Measurements from ENCODE around the gene RAVER1. TPM values are rescaled to one million over a fixed set of nuclear protein-coding genes. Genes with fewer than 3 reads are reported as not detected.

RAVER1 gene
- total and polyA plus RNA-seq, 9 of the 15 experiments (the other 6 are each of a cell fraction or from before 2014, with no cell fraction given), result 0.06 to 113 (median 7.0) TPM

DNA sequence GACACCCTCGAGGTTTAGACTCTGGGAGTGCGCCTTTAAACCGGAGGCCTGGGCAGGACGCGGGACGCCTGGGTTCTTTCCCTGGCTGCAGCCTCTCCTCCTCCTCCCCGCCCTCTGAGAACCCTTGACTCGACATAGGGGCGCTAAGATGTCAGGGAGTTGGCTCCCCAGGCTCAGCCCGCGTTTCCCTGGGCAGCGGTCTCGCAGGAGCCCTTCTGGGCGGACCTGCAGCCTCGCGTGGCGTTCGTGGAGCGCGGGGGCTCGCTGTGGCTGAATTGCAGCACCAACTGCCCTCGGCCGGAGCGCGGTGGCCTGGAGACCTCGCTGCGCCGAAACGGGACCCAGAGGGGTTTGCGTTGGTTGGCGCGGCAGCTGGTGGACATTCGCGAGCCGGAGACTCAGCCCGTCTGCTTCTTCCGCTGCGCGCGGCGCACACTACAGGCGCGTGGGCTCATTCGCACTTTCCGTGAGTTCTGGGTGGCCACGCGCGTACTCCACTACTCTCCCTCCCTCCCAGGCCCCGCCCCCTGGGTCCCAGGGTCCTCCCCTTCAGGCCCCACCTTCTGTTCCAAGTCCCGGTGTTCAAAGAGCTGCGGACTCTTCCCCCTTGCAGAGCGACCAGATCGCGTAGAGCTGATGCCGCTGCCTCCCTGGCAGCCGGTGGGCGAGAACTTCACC is 42.3 kb downstream of the RAVER1 start:
- Histone ChIP-seq H3K79me2 (ENCODE audit: control insufficient read depth, insufficient read depth, low read length) (peaks cover 85% of the 10 kb centered on the region), H4K20me1 (replicated peaks; ENCODE audit: control insufficient read depth, insufficient read depth, low read length) (no peaks in the 10 kb centered on the region; the same call in 1 of the 2 replicates), H3K4me1 (replicated peaks in 1 of 2; ENCODE audit: control insufficient read depth in 2 of 2, insufficient read depth in 2 of 2, low read length in 2 of 2) (peaks cover 18 to 92% of the 10 kb centered on the region in 2 experiments; a peak in 4 of 5 replicates), H3K9me1 (ENCODE audit: control insufficient read depth, insufficient read depth, low read length) (no peaks in the 10 kb centered on the region), H3K4me2 (ENCODE audit: insufficient read depth, low read length) (peak overlapping the region; percentile 99), H3K9me3 (replicated peaks; ENCODE audit: control insufficient read depth, insufficient read depth, low read depth, low read length) (peaks cover 2% of the 10 kb centered on the region; the same call in 1 of the 2 replicates), H3K9ac (ENCODE audit: insufficient read depth in 1 of 2, low read depth in 2 of 2, low read length in 2 of 2) (peak overlapping the region; percentile 91 to 99), H3K36me3 (ENCODE audit: control insufficient read depth, insufficient read depth, low read length) (peaks cover 39% of the 10 kb centered on the region), H3K4me3 (peak overlapping the region; percentile 79), H3K27ac (ENCODE audit: extremely low read depth, low read depth, low read length) (peak overlapping the region; percentile 96), H3K27me3 (ENCODE audit: control insufficient read depth in 2 of 2, insufficient read depth in 2 of 2, low read length in 2 of 2) (no peaks in the 10 kb centered on the region), H2AFZ (ENCODE audit: low read depth, low read length) (peak overlapping the region; percentile 23; the same call in 1 of the 2 replicates)
- POLR2A ChIA-PET, result interaction anchor here (0.6 to 3.6 kb wide), 10 partner anchors 9 to 279 kb away, joined by 3 to 23 read pairs (median 4); partner anchors contain the start of genes ICAM1 and RAVER1
- 0% methylated on average over 34 of the region's 57 CpGs for WGBS (ENCODE audit: insufficient coverage, low coverage, missing lambda C conversion rate)
- DNase-seq (ENCODE audit: extremely low read depth in 1 of 4, low spot score in 3 of 4), result peak; percentile 79 to 97 (median 84)
- intact Hi-C loops (cut with micrococcal nuclease), result no loop called here
- peak; percentile 34 for ATAC-seq
- in situ Hi-C loops (cut with MboI), result no loop called here
- peak; percentile 70 for FAIRE-seq
- BruUV-seq (replicated peaks), result TSS peak; percentile 45
- CTCF ChIA-PET (ENCODE audit: low intra/inter-chr PET ratio), result no interaction called here
- TF ChIP-seq, protein P1, sequence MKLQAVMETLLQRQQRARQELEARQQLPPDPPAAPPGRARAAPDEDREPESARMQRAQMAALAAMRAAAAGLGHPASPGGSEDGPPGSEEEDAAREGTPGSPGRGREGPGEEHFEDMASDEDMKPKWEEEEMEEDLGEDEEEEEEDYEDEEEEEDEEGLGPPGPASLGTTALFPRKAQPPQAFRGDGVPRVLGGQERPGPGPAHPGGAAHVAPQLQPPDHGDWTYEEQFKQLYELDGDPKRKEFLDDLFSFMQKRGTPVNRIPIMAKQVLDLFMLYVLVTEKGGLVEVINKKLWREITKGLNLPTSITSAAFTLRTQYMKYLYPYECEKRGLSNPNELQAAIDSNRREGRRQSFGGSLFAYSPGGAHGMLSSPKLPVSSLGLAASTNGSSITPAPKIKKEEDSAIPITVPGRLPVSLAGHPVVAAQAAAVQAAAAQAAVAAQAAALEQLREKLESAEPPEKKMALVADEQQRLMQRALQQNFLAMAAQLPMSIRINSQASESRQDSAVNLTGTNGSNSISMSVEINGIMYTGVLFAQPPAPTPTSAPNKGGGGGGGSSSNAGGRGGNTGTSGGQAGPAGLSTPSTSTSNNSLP (IDR thresholded peaks at IDR 0.05; ENCODE audit: borderline replicate concordance, low read depth, low read length), result no peak
- TF ChIP-seq RNF2 (IDR thresholded peaks at IDR 0.05) (no peak), ZKSCAN3 (CRISPR knock-in tag; IDR thresholded peaks at IDR 0.05) (no peak), RBM17 (IDR thresholded peaks at IDR 0.05; ENCODE audit: borderline replicate concordance, low read depth, low read length) (no peak), ASH1L (IDR thresholded peaks at IDR 0.05; ENCODE audit: borderline replicate concordance, low read depth, partially characterized antibody) (no peak), TCF3 (CRISPR knock-in tag; IDR thresholded peaks at IDR 0.05) (peak; percentile 24; the same call in 1 of the 2 replicates), ZFP30 (CRISPR knock-in tag; IDR thresholded peaks at IDR 0.05; ENCODE audit: borderline replicate concordance) (no peak), SAP30 (IDR thresholded peaks at IDR 0.05; ENCODE audit: borderline replicate concordance, insufficient read depth, low read depth, low read length, poor library complexity, severe bottlenecking) (peak; percentile 70), ZNF76 (CRISPR knock-in tag; IDR thresholded peaks at IDR 0.05; ENCODE audit: borderline replicate concordance) (no peak), ZBTB7A (IDR thresholded peaks at IDR 0.05; ENCODE audit: borderline replicate concordance, control insufficient read depth, low read depth, low read length) (peak; percentile 63; the same call in 1 of the 2 replicates)
- TF ChIP-seq, protein P2, sequence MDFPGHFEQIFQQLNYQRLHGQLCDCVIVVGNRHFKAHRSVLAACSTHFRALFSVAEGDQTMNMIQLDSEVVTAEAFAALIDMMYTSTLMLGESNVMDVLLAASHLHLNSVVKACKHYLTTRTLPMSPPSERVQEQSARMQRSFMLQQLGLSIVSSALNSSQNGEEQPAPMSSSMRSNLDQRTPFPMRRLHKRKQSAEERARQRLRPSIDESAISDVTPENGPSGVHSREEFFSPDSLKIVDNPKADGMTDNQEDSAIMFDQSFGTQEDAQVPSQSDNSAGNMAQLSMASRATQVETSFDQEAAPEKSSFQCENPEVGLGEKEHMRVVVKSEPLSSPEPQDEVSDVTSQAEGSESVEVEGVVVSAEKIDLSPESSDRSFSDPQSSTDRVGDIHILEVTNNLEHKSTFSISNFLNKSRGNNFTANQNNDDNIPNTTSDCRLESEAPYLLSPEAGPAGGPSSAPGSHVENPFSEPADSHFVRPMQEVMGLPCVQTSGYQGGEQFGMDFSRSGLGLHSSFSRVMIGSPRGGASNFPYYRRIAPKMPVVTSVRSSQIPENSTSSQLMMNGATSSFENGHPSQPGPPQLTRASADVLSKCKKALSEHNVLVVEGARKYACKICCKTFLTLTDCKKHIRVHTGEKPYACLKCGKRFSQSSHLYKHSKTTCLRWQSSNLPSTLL (IDR thresholded peaks at IDR 0.05), result no peak
- TF ChIP-seq, protein P3, sequence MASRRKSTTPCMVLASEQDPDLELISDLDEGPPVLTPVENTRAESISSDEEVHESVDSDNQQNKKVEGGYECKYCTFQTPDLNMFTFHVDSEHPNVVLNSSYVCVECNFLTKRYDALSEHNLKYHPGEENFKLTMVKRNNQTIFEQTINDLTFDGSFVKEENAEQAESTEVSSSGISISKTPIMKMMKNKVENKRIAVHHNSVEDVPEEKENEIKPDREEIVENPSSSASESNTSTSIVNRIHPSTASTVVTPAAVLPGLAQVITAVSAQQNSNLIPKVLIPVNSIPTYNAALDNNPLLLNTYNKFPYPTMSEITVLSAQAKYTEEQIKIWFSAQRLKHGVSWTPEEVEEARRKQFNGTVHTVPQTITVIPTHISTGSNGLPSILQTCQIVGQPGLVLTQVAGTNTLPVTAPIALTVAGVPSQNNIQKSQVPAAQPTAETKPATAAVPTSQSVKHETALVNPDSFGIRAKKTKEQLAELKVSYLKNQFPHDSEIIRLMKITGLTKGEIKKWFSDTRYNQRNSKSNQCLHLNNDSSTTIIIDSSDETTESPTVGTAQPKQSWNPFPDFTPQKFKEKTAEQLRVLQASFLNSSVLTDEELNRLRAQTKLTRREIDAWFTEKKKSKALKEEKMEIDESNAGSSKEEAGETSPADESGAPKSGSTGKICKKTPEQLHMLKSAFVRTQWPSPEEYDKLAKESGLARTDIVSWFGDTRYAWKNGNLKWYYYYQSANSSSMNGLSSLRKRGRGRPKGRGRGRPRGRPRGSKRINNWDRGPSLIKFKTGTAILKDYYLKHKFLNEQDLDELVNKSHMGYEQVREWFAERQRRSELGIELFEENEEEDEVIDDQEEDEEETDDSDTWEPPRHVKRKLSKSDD (conservative IDR thresholded peaks at IDR 0.05; ENCODE audit: low read length), result no peak

All from K562 (cell line).